Mesothelial cell of epicardium (in vitro differentiated cells): ENCODE data around the gene PDZD8. TPM values are rescaled to one million over a fixed set of nuclear protein-coding genes. Genes with fewer than 3 reads are reported as not detected.

ENCODE experiments used
- DNase-seq, 2 experiments: peaks; one replicate each; pipeline ENCODE4 v3.0.0; 2021; ENCODE audit warnings: low spot score in 2 of 2; ENCODE audit not compliant: unreplicated experiment in 2 of 2
- H3K27ac Mint-ChIP-seq: 2 replicates; pipeline ENCODE4 v1.8.0; 2021; ENCODE audit warnings: mixed read lengths
- H3K27me3 Mint-ChIP-seq: 2 replicates; pipeline ENCODE4 v1.8.0; 2021; ENCODE audit warnings: low read depth, mixed read lengths
- H3K36me3 Mint-ChIP-seq: 2 replicates; pipeline ENCODE4 v1.8.0; 2021; ENCODE audit warnings: mixed read lengths
- H3K4me1 Mint-ChIP-seq: 2 replicates; pipeline ENCODE4 v1.8.0; 2021; ENCODE audit warnings: mixed read lengths
- H3K4me3 Mint-ChIP-seq: 2 replicates; pipeline ENCODE4 v1.8.0; 2021; ENCODE audit warnings: mild to moderate bottlenecking, moderate library complexity, mixed read lengths
- H3K9me3 Mint-ChIP-seq: 2 replicates; pipeline ENCODE4 v1.8.0; 2021; ENCODE audit warnings: mixed read lengths
- total RNA-seq: library from RNA; stranded (reverse); gene quantifications from 3 replicates; pipeline ENCODE4 v1.2.1, GENCODE V29; 2021
- TF ChIP-seq, protein P1 (sequence below): fragments of 200-600 bp; sonication (generic); IDR thresholded peaks from one replicate; pipeline ENCODE4 v1.5.0; 2021; ENCODE audit warnings: antibody characterized with exemption; ENCODE audit not compliant: unreplicated experiment

The PDZD8 gene
- total RNA-seq, 1 donor from 2014 or later = 27.3 TPM

DNA sequence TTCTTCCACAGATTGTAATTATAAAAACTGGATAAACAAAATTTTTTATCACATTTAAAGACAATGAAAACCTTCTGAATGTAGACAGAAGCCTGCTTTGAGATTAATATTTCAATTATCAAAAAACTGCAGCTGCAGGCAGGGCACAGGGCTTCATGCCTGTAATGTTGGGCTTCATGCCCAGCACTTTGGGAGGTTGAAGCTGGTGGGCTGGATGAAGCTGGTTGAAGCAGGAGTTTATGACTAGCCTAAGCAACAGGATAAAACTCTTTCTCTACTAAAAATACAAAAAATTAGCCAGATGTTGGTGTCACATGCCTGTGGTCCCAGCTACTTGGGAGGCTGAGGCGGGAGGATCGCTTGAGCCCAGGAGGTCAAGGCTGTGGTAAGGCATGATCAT lies 41.2 kb downstream of the PDZD8 start:
- no peak overlapping the region for H3K4me3 Mint-ChIP-seq
- H3K36me3 Mint-ChIP-seq = peaks cover 30% of the 10 kb centered on the region
- TF ChIP-seq, protein P1, sequence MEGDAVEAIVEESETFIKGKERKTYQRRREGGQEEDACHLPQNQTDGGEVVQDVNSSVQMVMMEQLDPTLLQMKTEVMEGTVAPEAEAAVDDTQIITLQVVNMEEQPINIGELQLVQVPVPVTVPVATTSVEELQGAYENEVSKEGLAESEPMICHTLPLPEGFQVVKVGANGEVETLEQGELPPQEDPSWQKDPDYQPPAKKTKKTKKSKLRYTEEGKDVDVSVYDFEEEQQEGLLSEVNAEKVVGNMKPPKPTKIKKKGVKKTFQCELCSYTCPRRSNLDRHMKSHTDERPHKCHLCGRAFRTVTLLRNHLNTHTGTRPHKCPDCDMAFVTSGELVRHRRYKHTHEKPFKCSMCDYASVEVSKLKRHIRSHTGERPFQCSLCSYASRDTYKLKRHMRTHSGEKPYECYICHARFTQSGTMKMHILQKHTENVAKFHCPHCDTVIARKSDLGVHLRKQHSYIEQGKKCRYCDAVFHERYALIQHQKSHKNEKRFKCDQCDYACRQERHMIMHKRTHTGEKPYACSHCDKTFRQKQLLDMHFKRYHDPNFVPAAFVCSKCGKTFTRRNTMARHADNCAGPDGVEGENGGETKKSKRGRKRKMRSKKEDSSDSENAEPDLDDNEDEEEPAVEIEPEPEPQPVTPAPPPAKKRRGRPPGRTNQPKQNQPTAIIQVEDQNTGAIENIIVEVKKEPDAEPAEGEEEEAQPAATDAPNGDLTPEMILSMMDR = no peak
- H3K4me1 Mint-ChIP-seq = no peaks in the 10 kb centered on the region
- H3K27ac Mint-ChIP-seq = no peak overlapping the region
- H3K9me3 Mint-ChIP-seq = peaks cover 26% of the 10 kb centered on the region
- no peaks in the 10 kb centered on the region for H3K27me3 Mint-ChIP-seq
- no peak for DNase-seq

DNA sequence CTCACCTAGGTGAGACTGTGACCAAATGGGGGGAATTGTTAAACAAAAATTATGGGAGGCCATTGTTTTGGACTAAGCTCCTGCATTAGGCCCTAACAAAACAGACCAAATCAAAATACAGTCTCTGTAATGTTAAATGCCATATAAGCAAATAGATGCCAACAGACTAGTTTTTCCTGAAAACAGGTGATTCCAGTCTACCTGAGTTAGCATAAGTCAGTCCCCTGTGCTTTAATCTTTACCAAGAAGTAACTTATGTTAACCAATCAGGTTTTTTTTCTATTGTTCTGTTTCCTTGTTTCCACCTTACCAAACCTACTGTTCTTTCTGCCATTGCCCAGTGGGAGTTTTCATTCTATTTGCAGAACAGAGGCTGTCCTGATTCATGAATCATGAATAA lies 48.0 kb downstream of the PDZD8 start:
- TF ChIP-seq, protein P1 = no peak
- no peak for DNase-seq
- Mint-ChIP-seq H3K4me3 (no peak overlapping the region), H3K27ac (no peak overlapping the region), H3K4me1 (no peaks in the 10 kb centered on the region), H3K27me3 (no peaks in the 10 kb centered on the region), H3K36me3 (peaks cover 13% of the 10 kb centered on the region), H3K9me3 (no peaks in the 10 kb centered on the region)

DNA sequence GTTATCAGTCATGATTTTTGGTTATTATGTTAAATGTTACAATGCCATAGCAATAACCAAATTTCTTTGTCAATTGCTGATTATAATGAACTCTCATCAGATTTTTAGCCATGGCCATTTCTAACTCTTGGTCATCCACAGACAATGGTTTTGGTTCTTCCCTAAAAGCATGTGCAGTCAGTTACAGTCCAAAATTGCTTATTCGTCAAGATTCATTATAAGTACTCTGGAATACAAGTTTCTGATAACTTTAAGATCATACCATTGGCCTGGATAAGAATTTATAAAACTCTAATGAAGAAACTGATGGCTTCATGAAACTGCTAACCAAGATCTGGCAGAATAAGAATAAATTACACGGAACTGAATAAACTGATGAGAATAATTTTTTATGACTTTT lies 50.9 kb downstream of the PDZD8 start:
- Mint-ChIP-seq H3K4me3 (no peak overlapping the region), H3K27ac (no peak overlapping the region), H3K36me3 (peaks cover 13% of the 10 kb centered on the region), H3K9me3 (no peaks in the 10 kb centered on the region), H3K27me3 (no peaks in the 10 kb centered on the region), H3K4me1 (no peaks in the 10 kb centered on the region)
- TF ChIP-seq, protein P1 = no peak
- no peak for DNase-seq

DNA sequence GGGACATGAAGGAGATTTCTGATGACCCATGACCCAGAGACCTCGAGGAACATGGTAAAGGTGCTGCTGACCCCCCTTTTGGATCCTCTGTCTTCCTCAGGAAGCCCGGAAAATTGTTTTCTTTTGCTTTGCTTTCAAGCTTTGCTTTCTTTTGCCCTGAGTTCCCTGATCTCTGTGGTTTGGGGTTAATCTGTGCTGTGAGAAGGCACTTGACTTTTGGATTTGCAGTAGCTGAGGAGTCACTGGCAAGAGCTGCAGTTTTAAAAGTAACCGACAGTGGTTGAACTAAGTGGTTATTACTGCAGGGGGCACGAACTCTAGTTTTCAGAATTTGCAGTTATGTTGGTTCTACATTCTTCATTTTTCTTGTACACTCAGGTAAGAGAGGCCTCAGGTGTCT lies 53.0 kb downstream of the PDZD8 start:
- TF ChIP-seq, protein P1 = no peak
- H3K27me3 Mint-ChIP-seq = no peaks in the 10 kb centered on the region
- H3K4me3 Mint-ChIP-seq = no peak overlapping the region
- DNase-seq = no peak
- H3K36me3 Mint-ChIP-seq = peaks cover 13% of the 10 kb centered on the region
- H3K4me1 Mint-ChIP-seq = no peaks in the 10 kb centered on the region
- H3K9me3 Mint-ChIP-seq = no peaks in the 10 kb centered on the region
- H3K27ac Mint-ChIP-seq = no peak overlapping the region

DNA sequence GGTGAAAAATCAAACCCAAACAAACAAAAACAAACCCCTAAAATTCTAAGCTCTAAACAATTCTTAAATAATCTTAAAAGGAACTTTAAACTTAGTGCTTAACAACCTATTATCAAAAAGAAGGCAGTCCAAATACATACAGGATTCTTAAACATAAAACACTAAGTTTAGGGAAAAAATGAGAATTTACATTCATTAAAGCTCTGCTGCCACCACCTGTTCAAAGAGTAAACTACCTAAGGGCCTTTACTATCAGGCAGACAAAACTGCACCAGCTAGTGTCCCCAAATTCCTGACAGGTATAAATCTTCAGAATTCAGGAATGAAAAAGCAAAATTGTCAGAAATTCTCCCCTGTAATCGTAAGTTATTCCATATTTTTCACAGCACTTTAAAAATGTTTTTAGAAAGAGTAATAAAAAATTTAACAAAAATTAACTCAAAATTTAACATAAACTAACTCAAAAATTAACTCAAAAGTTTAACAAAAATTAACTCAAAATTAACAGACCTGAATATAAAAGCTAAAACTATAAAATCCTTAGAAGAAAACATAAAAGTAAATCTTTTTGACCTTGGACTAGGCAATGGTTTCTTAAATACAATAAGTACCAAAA lies 55.1 kb downstream of the PDZD8 start:
- Mint-ChIP-seq H3K4me3 (no peak overlapping the region), H3K27ac (no peak overlapping the region), H3K27me3 (no peaks in the 10 kb centered on the region), H3K36me3 (peaks cover 2% of the 10 kb centered on the region), H3K9me3 (no peaks in the 10 kb centered on the region), H3K4me1 (no peaks in the 10 kb centered on the region)
- DNase-seq = no peak
- TF ChIP-seq, protein P1 = peak; percentile 47

DNA sequence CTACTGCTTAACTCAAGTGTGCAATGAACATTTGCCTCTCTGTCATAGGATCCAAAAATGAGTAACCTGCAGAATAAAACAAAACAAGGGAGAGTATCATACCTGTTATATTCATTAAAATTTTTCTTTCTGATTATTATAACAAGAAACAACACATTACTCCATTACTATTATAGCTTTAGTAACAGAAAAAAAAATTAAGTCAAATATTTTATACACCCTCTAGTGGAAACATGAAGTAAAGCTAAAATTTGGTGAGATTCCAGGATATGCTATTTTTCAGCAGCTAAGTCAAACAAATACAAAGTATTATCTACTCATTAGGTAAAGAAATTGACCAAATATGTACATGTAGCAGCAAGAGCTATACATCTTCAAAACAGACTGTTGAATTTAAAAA lies 56.3 kb downstream of the PDZD8 start:
- TF ChIP-seq, protein P1 = peak; percentile 59
- Mint-ChIP-seq H3K36me3 (peaks cover 4% of the 10 kb centered on the region), H3K27me3 (no peaks in the 10 kb centered on the region)

More for the DNA sequence above, 56.3 kb downstream of the PDZD8 start:
- H3K27ac Mint-ChIP-seq = no peak overlapping the region
- DNase-seq = no peak
- H3K4me1 Mint-ChIP-seq = no peaks in the 10 kb centered on the region
- H3K4me3 Mint-ChIP-seq = no peak overlapping the region
- no peaks in the 10 kb centered on the region for H3K9me3 Mint-ChIP-seq
